GM12874 (cell line): Measurements from ENCODE around the gene RBMS1.

ENCODE experiments used
- CTCF ChIP-seq: IDR thresholded peaks from 2 replicates; pipeline ENCODE4 v1.5.1; 2011; ENCODE audit warnings: low read depth, mild to moderate bottlenecking, control low read depth, low read length, moderate library complexity; ENCODE audit not compliant: insufficient read depth

The RBMS1 gene

DNA sequence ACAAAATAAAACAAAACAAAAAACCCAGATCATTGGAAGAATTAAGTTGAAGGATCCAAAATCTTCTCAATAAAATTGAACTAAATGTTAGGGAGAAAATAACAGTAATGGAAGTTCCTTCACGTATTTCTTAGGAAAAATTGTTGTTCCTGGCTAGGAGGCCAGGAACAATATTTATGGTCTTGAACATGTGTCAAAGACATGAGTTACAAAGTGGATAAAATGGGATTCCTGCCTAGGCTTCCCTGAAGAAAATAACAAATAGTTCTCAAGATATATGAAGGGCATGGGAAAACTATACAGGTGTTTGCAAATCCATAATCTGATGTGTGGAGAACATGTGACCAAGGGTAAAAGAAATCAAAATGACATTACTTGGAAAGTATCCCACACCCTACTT lies 225.9 kb downstream of the RBMS1 start:
- no peak for TF ChIP-seq CTCF

DNA sequence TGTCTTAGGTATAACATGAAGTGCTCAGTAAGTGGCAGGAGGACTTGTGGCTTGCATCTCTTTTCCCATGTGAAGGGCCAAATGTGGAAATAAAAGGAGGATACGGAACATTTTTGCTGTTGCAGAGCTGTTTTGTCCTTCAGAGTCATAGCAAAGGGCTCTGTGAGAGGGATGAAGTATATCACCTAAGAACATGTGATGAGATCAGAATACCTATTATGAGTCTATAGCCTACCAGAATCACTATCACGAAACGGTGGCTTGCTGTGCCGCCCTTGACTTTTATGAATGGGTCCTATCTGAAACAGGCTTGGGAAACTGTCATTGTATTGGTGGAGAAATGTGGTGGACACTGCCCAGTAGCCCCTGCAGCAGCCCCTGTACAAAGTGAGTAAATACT lies 226.6 kb downstream of the RBMS1 start:
- TF ChIP-seq CTCF, result no peak

DNA sequence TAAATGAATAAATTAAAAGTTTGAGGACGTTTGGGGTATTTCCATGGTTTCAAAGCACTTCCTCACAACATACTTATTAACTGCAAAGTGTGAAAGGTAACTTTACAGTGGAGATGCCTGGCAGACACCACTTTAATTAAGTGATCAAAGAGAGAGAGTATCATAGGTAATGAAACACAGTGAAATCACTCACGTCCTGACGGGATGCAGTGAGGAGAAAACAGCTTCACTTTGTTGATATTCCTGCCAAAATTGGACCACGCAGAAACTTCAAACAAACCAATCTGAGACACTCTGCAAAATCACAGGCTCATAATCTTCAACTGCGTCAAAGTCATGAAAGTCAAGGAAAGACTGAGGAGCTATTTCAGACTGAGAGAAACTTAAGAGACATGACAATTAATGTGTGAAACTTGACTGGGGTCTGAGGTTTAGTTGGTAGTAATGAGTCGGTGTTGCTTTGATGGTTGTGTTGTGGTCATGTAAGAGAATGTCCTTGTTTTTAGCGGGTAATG lies 227.5 kb downstream of the RBMS1 start:
- no peak for TF ChIP-seq CTCF

- no peak for TF ChIP-seq CTCF
Measured at GRCh38 chr2:160264308-160264707, 229.3 kb downstream of the RBMS1 start.

GRCh38 chr2:160261732-160262131 lies 231.9 kb downstream of the RBMS1 start:
- TF ChIP-seq CTCF, result no peak

DNA sequence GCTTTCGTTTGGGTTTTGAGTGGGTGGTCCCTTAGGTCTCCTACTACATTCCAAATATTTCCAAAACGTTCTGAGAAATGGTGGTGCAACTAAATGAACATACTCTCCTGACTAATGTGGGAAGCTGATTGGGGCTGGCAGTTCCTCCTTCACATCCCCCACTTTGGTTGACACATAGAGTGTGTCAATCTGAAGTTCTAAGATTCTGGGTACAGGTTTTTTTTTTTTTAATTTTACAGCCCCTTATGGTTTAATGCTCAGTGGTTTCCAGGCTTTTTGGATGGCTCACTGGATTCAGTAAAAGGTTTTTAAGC lies 235.2 kb downstream of the RBMS1 start:
- no peak for TF ChIP-seq CTCF

GRCh38 chr2:160257743-160258491 lies 235.7 kb downstream of the RBMS1 start:
- no peak for TF ChIP-seq CTCF
